ENCODE measurements around the gene DMAP1.

DNA sequence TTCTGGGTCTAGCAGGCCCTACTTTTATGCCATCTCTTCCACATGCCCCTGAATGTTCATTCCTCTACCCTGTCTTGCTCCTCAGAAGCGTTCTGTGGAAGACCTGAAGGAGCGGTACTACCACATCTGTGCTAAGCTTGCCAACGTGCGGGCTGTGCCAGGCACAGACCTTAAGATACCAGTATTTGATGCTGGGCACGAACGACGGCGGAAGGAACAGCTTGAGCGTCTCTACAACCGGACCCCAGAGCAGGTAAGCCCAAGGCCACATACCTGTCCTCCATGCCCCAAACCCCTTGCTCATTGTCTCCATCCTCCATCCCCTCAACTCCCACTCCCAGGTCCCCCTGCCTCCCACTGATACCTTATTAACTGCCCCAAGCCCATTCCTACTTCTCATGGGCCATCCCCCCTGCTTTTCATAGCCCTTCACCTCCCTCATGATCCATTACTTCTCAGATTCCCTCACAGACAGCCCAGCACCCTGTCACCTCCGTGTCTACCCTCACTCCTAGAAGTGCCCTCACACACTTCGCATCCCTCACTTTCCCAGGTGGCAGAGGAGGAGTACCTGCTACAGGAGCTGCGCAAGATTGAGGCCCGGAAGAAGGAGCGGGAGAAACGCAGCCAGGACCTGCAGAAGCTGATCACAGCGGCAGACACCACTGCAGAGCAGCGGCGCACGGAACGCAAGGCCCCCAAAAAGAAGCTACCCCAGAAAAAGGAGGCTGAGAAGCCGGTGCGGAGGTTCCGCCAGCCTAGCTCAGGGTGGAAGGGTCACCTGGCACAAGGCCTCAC, 5.4 kb downstream of the DMAP1 start:
- TF ChIP-seq, protein P1, sequence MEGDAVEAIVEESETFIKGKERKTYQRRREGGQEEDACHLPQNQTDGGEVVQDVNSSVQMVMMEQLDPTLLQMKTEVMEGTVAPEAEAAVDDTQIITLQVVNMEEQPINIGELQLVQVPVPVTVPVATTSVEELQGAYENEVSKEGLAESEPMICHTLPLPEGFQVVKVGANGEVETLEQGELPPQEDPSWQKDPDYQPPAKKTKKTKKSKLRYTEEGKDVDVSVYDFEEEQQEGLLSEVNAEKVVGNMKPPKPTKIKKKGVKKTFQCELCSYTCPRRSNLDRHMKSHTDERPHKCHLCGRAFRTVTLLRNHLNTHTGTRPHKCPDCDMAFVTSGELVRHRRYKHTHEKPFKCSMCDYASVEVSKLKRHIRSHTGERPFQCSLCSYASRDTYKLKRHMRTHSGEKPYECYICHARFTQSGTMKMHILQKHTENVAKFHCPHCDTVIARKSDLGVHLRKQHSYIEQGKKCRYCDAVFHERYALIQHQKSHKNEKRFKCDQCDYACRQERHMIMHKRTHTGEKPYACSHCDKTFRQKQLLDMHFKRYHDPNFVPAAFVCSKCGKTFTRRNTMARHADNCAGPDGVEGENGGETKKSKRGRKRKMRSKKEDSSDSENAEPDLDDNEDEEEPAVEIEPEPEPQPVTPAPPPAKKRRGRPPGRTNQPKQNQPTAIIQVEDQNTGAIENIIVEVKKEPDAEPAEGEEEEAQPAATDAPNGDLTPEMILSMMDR (IDR thresholded peaks at IDR 0.05), result no peak
- TF ChIP-seq EP300 (IDR thresholded peaks at IDR 0.05) (no peak), POLR2A (IDR thresholded peaks at IDR 0.05) (no peak)
